ENCODE results near the gene MRNIP.

The MRNIP gene

DNA sequence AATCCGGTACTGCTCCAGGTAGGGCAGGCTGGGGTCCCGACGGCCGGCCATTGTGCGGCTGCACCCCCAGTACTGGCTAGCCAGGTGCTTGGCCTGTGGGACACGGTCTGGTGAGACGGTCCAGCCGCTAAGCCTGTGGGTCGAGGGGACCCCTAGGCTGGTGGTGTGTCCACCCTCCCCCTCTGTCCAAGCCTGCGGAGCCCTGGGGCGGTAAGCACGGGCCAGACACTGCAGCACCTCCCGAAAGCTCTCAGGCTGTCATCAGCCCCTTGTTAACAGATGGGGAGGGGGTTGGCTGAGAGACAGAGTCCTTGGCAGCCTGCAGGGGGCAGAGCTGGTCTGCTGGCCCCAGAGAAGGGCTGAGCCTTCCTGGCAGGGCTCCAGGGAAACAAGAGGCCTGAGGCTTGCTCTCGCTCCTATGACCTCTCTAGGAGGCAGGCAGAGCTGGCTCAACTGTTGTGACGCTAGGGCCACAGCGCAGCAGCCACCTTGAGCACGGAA, 11.8 kb upstream of the MRNIP start:
- DNase-seq (ENCODE audit: low read depth), result peak; percentile 72
- peak; percentile 65 for TF ChIP-seq CTCF (conservative IDR thresholded peaks at IDR 0.05; ENCODE audit: low read depth, low read length)

GRCh38 chr5:179869641-179870402, 11.2 kb upstream of the MRNIP start:
- no peak for DNase-seq (ENCODE audit: low read depth)
- no peak overlapping the region for H3K4me3 ChIP-seq (ENCODE audit: low read depth, low read length)
- TF ChIP-seq CTCF (conservative IDR thresholded peaks at IDR 0.05; ENCODE audit: low read depth, low read length), result no peak

More for the DNA sequence above, 11.8 kb upstream of the MRNIP start:
- no peak overlapping the region for H3K4me3 ChIP-seq (ENCODE audit: low read depth, low read length)

GRCh38 chr5:179869101-179869500, 10.5 kb upstream of the MRNIP start:
- TF ChIP-seq CTCF (conservative IDR thresholded peaks at IDR 0.05; ENCODE audit: low read depth, low read length), result no peak
- no peak overlapping the region for H3K4me3 ChIP-seq (ENCODE audit: low read depth, low read length)
- no peak for DNase-seq (ENCODE audit: low read depth)

GRCh38 chr5:179868541-179868940, 9.9 kb upstream of the MRNIP start:
- no peak for DNase-seq (ENCODE audit: low read depth)
- H3K4me3 ChIP-seq (ENCODE audit: low read depth, low read length), result no peak overlapping the region
- no peak for TF ChIP-seq CTCF (conservative IDR thresholded peaks at IDR 0.05; ENCODE audit: low read depth, low read length)

DNA sequence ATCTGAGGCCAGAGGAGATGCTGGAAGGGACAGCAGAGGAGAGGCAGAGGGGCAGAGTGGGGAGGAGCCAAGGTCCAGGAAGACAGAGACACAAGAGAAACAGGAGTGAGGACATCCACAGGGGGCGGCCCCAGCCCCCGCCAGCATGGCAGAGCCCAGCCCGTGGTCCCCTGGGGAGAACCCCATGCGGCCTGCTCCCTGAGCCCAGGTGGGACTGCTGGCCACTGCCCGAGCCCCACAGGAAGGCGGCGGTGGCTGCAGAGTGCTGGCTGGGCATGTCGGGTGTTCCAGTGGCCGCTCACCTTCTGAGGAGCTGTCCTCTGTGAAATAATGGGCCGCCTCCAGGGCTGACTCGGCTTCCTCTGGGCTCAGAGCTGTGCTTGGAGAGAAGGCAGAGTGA, 8.9 kb upstream of the MRNIP start:
- H3K4me3 ChIP-seq (ENCODE audit: low read depth, low read length), result no peak overlapping the region
- DNase-seq (ENCODE audit: low read depth), result no peak
- TF ChIP-seq CTCF (conservative IDR thresholded peaks at IDR 0.05; ENCODE audit: low read depth, low read length), result no peak

DNA sequence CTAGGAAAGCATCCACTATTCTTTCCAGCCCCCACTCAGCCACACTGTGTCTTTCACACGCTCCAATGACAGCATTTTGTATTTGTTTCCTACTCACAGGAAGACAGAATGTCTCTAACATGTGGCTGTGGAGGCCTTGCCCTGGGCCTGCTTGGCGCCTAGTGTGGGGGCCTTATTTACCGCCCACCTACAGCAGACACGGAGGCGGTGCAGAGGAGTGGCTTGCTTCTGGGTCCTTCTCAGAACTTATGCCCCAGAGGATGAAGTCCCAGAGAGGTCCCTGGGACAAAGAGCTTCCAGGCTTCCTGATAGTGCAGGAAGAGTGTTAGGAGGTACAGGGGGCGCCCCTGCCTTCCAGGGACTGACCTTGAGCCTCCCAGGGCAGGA, 8.5 kb upstream of the MRNIP start:
- DNase-seq (ENCODE audit: low read depth), result no peak
- no peak for TF ChIP-seq CTCF (conservative IDR thresholded peaks at IDR 0.05; ENCODE audit: low read depth, low read length)

More for the DNA sequence above, 8.5 kb upstream of the MRNIP start:
- no peak overlapping the region for H3K4me3 ChIP-seq (ENCODE audit: low read depth, low read length)
